ENCODE data around the gene ZMYM2.

The ZMYM2 gene

DNA sequence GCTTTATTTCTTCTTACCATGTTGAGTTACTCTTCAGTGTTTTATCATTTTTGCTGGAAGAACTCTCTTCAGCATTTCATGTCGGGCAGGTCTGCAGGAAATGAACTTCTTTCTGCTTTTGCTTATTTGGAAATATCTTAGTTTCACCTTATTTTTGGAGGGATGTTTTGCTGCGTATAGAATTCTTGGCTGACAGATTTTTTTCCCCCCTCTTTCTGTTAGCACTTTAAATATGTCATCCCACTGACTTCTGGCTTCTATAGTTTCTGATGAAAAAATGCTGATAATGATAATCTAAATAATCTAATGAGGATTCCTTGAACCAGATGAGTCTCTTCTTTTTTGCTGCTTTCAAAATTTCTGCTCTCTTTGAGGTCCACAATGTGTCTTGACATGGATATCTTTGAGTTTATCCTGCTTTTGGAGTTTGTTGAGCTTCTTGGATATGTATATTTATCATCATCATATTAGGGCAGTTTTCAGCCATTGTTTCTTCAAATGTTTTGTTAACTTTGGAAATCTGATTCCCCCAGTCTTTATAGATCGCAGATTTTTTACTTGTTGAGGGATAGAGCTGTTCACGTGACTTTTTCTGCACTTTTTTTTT is 20.4 kb downstream of the ZMYM2 start:
- no peaks in the 10 kb centered on the region for H3K27me3 ChIP-seq (ENCODE audit: insufficient read depth, low read depth, severe bottlenecking)
- no peak for TF ChIP-seq CTCF (IDR thresholded peaks at IDR 0.05; ENCODE audit: low read depth, low read length)

GRCh38 chr13:19981685-19982238 is 23.2 kb downstream of the ZMYM2 start:
- Histone ChIP-seq H3K36me3 (peaks cover 74% of the 10 kb centered on the region), H3K27ac (no peak overlapping the region), H3K9me3 (ENCODE audit: severe bottlenecking) (no peaks in the 10 kb centered on the region), H3K27me3 (ENCODE audit: insufficient read depth, low read depth, severe bottlenecking) (no peaks in the 10 kb centered on the region), H3K4me3 (ENCODE audit: low read depth, low read length) (no peak overlapping the region)
- TF ChIP-seq CTCF (IDR thresholded peaks at IDR 0.05; ENCODE audit: low read depth, low read length), result no peak
- DNase-seq, result no peak

More for the DNA sequence above, 20.4 kb downstream of the ZMYM2 start:
- Histone ChIP-seq H3K9me3 (ENCODE audit: severe bottlenecking) (no peaks in the 10 kb centered on the region), H3K4me3 (ENCODE audit: low read depth, low read length) (no peak overlapping the region), H3K36me3 (peaks cover 80% of the 10 kb centered on the region), H3K27ac (no peak overlapping the region)
- DNase-seq, result no peak

GRCh38 chr13:19982447-19983043 is 24.0 kb downstream of the ZMYM2 start:
- no peak for DNase-seq
- Histone ChIP-seq H3K27ac (no peak overlapping the region), H3K27me3 (ENCODE audit: insufficient read depth, low read depth, severe bottlenecking) (no peaks in the 10 kb centered on the region), H3K4me3 (ENCODE audit: low read depth, low read length) (no peak overlapping the region), H3K9me3 (ENCODE audit: severe bottlenecking) (no peaks in the 10 kb centered on the region), H3K36me3 (peaks cover 75% of the 10 kb centered on the region)
- no peak for TF ChIP-seq CTCF (IDR thresholded peaks at IDR 0.05; ENCODE audit: low read depth, low read length)

- peak; percentile 56 for TF ChIP-seq CTCF (IDR thresholded peaks at IDR 0.05; ENCODE audit: low read depth, low read length)
- H3K27ac ChIP-seq, result no peak overlapping the region
- no peak for DNase-seq
- no peak overlapping the region for H3K4me3 ChIP-seq (ENCODE audit: low read depth, low read length)
- no peaks in the 10 kb centered on the region for H3K9me3 ChIP-seq (ENCODE audit: severe bottlenecking)
- peaks cover 73% of the 10 kb centered on the region for H3K36me3 ChIP-seq
- no peaks in the 10 kb centered on the region for H3K27me3 ChIP-seq (ENCODE audit: insufficient read depth, low read depth, severe bottlenecking)
Measured at GRCh38 chr13:19984430-19985218, 26.1 kb downstream of the ZMYM2 start.

GRCh38 chr13:19985219-19985556 is 26.7 kb downstream of the ZMYM2 start:
- DNase-seq, result no peak
- Histone ChIP-seq H3K27ac (no peak overlapping the region), H3K27me3 (ENCODE audit: insufficient read depth, low read depth, severe bottlenecking) (no peaks in the 10 kb centered on the region), H3K4me3 (ENCODE audit: low read depth, low read length) (no peak overlapping the region), H3K36me3 (peaks cover 75% of the 10 kb centered on the region), H3K9me3 (ENCODE audit: severe bottlenecking) (no peaks in the 10 kb centered on the region)
- no peak for TF ChIP-seq CTCF (IDR thresholded peaks at IDR 0.05; ENCODE audit: low read depth, low read length)
